Measurements from ENCODE around the gene FBXW12. TPM values are rescaled to one million over a fixed set of nuclear protein-coding genes. Genes with fewer than 3 reads are reported as not detected.

The FBXW12 gene
- polyA plus RNA-seq, 1 of the 3 experiments (the other 2 are of a cell fraction) = 0.07 TPM

GRCh38 chr3:48403533-48404439 is 31.8 kb downstream of the FBXW12 start:
- peak; percentile 7 for DNase-seq
- WGBS (ENCODE audit: low lambda C conversion rate) = 93% methylated on average over 9 of the region's 15 CpGs
- CTCF ChIA-PET = interaction anchor here (1.4 to 15.6 kb wide), 3 partner anchors 18 to 130 kb away, joined by 3 to 399 read pairs (median 7); partner anchors contain the start of gene PLXNB1
- no peak for TF ChIP-seq YY1 (IDR thresholded peaks at IDR 0.05; ENCODE audit: low read depth)
- Histone ChIP-seq H3K27ac (ENCODE audit: low read depth in 2 of 2, low read length in 1 of 2) (no peak overlapping the region), H3K9me3 (no peaks in the 10 kb centered on the region), H2AFZ (ENCODE audit: low read depth) (no peak overlapping the region), H3K4me3 (ENCODE audit: low read depth in 2 of 2, low read length in 1 of 2) (no peak overlapping the region), H3K9me2 (no peaks in the 10 kb centered on the region), H3F3A (replicated peaks; ENCODE audit: insufficient read depth) (peaks cover 12% of the 10 kb centered on the region), H3K27me3 (ENCODE audit: insufficient read depth) (no peaks in the 10 kb centered on the region), H4K20me1 (ENCODE audit: insufficient read depth) (no peaks in the 10 kb centered on the region), H3K4me2 (no peak overlapping the region), H3K4me1 (ENCODE audit: control insufficient read depth in 1 of 2, insufficient read depth in 2 of 2, low read depth in 1 of 2, low read length in 1 of 2) (peaks cover 6 to 12% of the 10 kb centered on the region in 2 experiments; a peak in 2 of 4 replicates), H3K79me2 (ENCODE audit: insufficient read depth) (no peaks in the 10 kb centered on the region), H3K36me3 (replicated peaks in 1 of 2; ENCODE audit: control insufficient read depth in 1 of 2, insufficient read depth in 2 of 2, low read length in 1 of 2) (peaks cover 0 to 25% of the 10 kb centered on the region in 2 experiments), H3K9ac (no peak overlapping the region)
- POLR2A ChIA-PET = interaction anchor here (1.1 kb wide), 1 partner anchor 26 kb away, joined by 3 read pairs; the partner anchor contains the start of gene PLXNB1

GRCh38 chr3:48404440-48405342 is 32.7 kb downstream of the FBXW12 start:
- CTCF ChIA-PET = interaction anchor here (1.9 to 15.6 kb wide), 2 partner anchors 17 to 27 kb away, joined by 7 to 399 read pairs; partner anchors contain the start of gene PLXNB1
- no peaks in the 10 kb centered on the region for H3K79me2 ChIP-seq (ENCODE audit: insufficient read depth)

More at GRCh38 chr3:48404440-48405342, 32.7 kb downstream of the FBXW12 start:
- Histone ChIP-seq H4K20me1 (ENCODE audit: insufficient read depth) (no peaks in the 10 kb centered on the region), H3K27ac (ENCODE audit: low read depth in 2 of 2, low read length in 1 of 2) (no peak overlapping the region), H3K4me3 (ENCODE audit: low read depth in 2 of 2, low read length in 1 of 2) (no peak overlapping the region), H3K4me2 (no peak overlapping the region), H2AFZ (ENCODE audit: low read depth) (no peak overlapping the region), H3K9me2 (no peaks in the 10 kb centered on the region), H3K9ac (no peak overlapping the region), H3F3A (replicated peaks; ENCODE audit: insufficient read depth) (peaks cover 12% of the 10 kb centered on the region), H3K4me1 (ENCODE audit: control insufficient read depth in 1 of 2, insufficient read depth in 2 of 2, low read depth in 1 of 2, low read length in 1 of 2) (peaks cover 3 to 6% of the 10 kb centered on the region in 2 experiments; a peak in 2 of 4 replicates), H3K27me3 (ENCODE audit: insufficient read depth) (no peaks in the 10 kb centered on the region), H3K36me3 (replicated peaks in 1 of 2; ENCODE audit: control insufficient read depth in 1 of 2, insufficient read depth in 2 of 2, low read length in 1 of 2) (peaks cover 0 to 34% of the 10 kb centered on the region in 2 experiments), H3K9me3 (no peaks in the 10 kb centered on the region)
- POLR2A ChIA-PET = no interaction called here
- 90% methylated on average over 17 of the region's 21 CpGs for WGBS (ENCODE audit: low lambda C conversion rate)
- TF ChIP-seq ZBTB33 (IDR thresholded peaks at IDR 0.05; ENCODE audit: borderline replicate concordance, low read depth) (no peak), REST (IDR thresholded peaks at IDR 0.05; ENCODE audit: low read depth, low read length) (no peak)
- no peak for DNase-seq

Measured in SK-N-SH (cell line).